Measurements from ENCODE around the gene PDCD4.

The PDCD4 gene

GRCh38 chr10:110840225-110840922 lies 31.4 kb upstream of the PDCD4 start:
- ChIA-PET POLR2A (no interaction called here), CTCF (no interaction called here)

DNA sequence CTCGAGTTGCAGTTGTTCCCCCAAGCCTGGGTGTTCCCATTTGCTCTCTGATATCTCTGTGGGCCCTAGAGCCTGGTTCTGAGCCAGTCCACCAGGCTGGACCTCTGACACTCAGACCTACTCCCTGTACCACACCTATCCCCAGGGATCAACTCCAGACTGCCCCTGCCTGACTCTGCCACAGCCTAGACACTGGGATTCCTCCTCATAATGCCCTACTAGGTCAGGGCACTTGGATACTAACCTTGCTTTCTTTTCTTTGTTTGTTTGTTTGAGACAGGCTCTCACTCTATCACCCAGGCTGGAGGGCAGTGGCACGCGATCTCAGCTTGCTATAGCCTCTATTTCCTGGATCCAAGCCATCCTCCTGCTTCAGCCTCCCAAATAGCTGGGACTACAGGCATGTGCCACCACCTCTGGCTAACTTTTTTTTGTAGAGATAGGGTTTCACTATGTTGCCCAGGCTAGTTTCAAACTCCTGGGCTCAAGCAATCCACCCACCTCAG lies 30.8 kb upstream of the PDCD4 start:
- POLR2A ChIA-PET: no interaction called here
- DNase-seq (ENCODE audit: extremely low spot score): no peak

More at GRCh38 chr10:110840225-110840922, 31.4 kb upstream of the PDCD4 start:
- DNase-seq (ENCODE audit: extremely low spot score): no peak
- no peak for TF ChIP-seq LEF1 (IDR thresholded peaks at IDR 0.05; ENCODE audit: borderline replicate concordance)
- no peak for TF ChIP-seq FOXK2 (IDR thresholded peaks at IDR 0.05)
- TF ChIP-seq ZNF384 (IDR thresholded peaks at IDR 0.05): no peak
- TF ChIP-seq BHLHE40 (IDR thresholded peaks at IDR 0.05; ENCODE audit: borderline replicate concordance): no peak
- no peak for TF ChIP-seq TARDBP (IDR thresholded peaks at IDR 0.05)
- TF ChIP-seq HDGF (IDR thresholded peaks at IDR 0.05; ENCODE audit: borderline replicate concordance): no peak
- no peak for TF ChIP-seq SP1 (IDR thresholded peaks at IDR 0.05)
- TF ChIP-seq ARNT (IDR thresholded peaks at IDR 0.05): no peak
- TF ChIP-seq SUZ12 (IDR thresholded peaks at IDR 0.05): no peak
- TF ChIP-seq FOXM1 (IDR thresholded peaks at IDR 0.05; ENCODE audit: borderline replicate concordance): no peak
- no peak for TF ChIP-seq NFRKB (IDR thresholded peaks at IDR 0.05)
- TF ChIP-seq FOXA1 (IDR thresholded peaks at IDR 0.05): no peak
- TF ChIP-seq ELF4 (IDR thresholded peaks at IDR 0.05): no peak
- no peak for TF ChIP-seq PKNOX1 (IDR thresholded peaks at IDR 0.05)
- TF ChIP-seq L3MBTL2 (conservative IDR thresholded peaks at IDR 0.05): no peak
- TF ChIP-seq CTBP1 (IDR thresholded peaks at IDR 0.05; ENCODE audit: borderline replicate concordance): no peak

DNA sequence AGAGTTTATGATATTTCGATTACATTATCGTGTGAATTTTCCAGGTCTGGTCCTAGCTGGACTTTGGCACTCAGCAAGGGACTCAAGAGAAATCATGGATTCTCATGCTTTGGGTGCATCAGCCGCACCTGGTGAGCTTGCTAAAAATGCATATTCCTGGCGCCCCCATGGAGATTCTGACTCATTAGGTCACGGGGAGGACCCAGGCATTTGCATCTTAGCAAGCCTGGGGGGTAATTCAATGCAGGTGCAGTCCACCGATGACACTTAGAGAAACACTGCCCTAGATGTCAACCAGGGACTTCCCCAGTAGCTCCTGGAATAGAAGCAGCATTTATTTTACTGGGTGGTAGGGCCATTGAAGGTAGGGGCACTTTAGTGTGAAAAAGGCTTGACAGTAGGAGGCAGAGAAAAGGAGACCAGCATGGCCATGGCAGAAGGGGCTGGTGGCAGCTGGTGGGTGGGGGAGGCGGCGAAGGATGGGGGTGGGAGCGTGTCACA lies 29.9 kb upstream of the PDCD4 start:
- POLR2A ChIA-PET: no interaction called here
- TF ChIP-seq SP1 (IDR thresholded peaks at IDR 0.05) (no peak), PKNOX1 (IDR thresholded peaks at IDR 0.05) (no peak), FOXA1 (IDR thresholded peaks at IDR 0.05) (no peak), ZNF384 (IDR thresholded peaks at IDR 0.05) (no peak), CTBP1 (IDR thresholded peaks at IDR 0.05; ENCODE audit: borderline replicate concordance) (no peak), LEF1 (IDR thresholded peaks at IDR 0.05; ENCODE audit: borderline replicate concordance) (no peak), ARNT (IDR thresholded peaks at IDR 0.05) (no peak), TARDBP (IDR thresholded peaks at IDR 0.05) (no peak), FOXK2 (IDR thresholded peaks at IDR 0.05) (no peak), SUZ12 (IDR thresholded peaks at IDR 0.05) (no peak)
- no peak for DNase-seq (ENCODE audit: extremely low spot score)
- CTCF ChIA-PET: interaction anchor here (0.6 kb wide), 1 partner anchor 21 kb away, joined by 3 read pairs; no protein-coding TSS in a partner anchor

More for the DNA sequence above, 30.8 kb upstream of the PDCD4 start:
- CTCF ChIA-PET: no interaction called here
- no peak for TF ChIP-seq L3MBTL2 (conservative IDR thresholded peaks at IDR 0.05)
- TF ChIP-seq NFRKB (IDR thresholded peaks at IDR 0.05): no peak
- no peak for TF ChIP-seq ARNT (IDR thresholded peaks at IDR 0.05)
- no peak for TF ChIP-seq SP1 (IDR thresholded peaks at IDR 0.05)
- TF ChIP-seq FOXM1 (IDR thresholded peaks at IDR 0.05; ENCODE audit: borderline replicate concordance): no peak

- DNase-seq (ENCODE audit: extremely low spot score): no peak
- TF ChIP-seq L3MBTL2 (conservative IDR thresholded peaks at IDR 0.05) (no peak), SUZ12 (IDR thresholded peaks at IDR 0.05) (no peak), BHLHE40 (IDR thresholded peaks at IDR 0.05; ENCODE audit: borderline replicate concordance) (no peak), FOXA1 (IDR thresholded peaks at IDR 0.05) (no peak), ARNT (IDR thresholded peaks at IDR 0.05) (no peak), CTBP1 (IDR thresholded peaks at IDR 0.05; ENCODE audit: borderline replicate concordance) (no peak), HDGF (IDR thresholded peaks at IDR 0.05; ENCODE audit: borderline replicate concordance) (no peak), FOXM1 (IDR thresholded peaks at IDR 0.05; ENCODE audit: borderline replicate concordance) (no peak), ZNF384 (IDR thresholded peaks at IDR 0.05) (no peak), ELF4 (IDR thresholded peaks at IDR 0.05) (no peak), LEF1 (IDR thresholded peaks at IDR 0.05; ENCODE audit: borderline replicate concordance) (no peak), PKNOX1 (IDR thresholded peaks at IDR 0.05) (no peak), NFRKB (IDR thresholded peaks at IDR 0.05) (no peak)
- CTCF ChIA-PET: interaction anchor here (0.6 to 1.0 kb wide), 2 partner anchors 22 to 23 kb away, joined by 3 to 8 read pairs; no protein-coding TSS in a partner anchor
- POLR2A ChIA-PET: interaction anchor here (1.2 kb wide), 1 partner anchor 29 kb away, joined by 4 read pairs; no protein-coding TSS in a partner anchor
Observed at GRCh38 chr10:110842326-110842904, 29.3 kb upstream of the PDCD4 start.

- POLR2A ChIA-PET: interaction anchor here (1.2 kb wide), 1 partner anchor 28 kb away, joined by 4 read pairs; no protein-coding TSS in a partner anchor
- no peak for DNase-seq (ENCODE audit: extremely low spot score)
- TF ChIP-seq BHLHE40 (IDR thresholded peaks at IDR 0.05; ENCODE audit: borderline replicate concordance) (no peak), LEF1 (IDR thresholded peaks at IDR 0.05; ENCODE audit: borderline replicate concordance) (no peak), HDGF (IDR thresholded peaks at IDR 0.05; ENCODE audit: borderline replicate concordance) (no peak), NFRKB (IDR thresholded peaks at IDR 0.05) (no peak)
- CTCF ChIA-PET: interaction anchor here (1.0 kb wide), 1 partner anchor 23 kb away, joined by 8 read pairs; no protein-coding TSS in a partner anchor
Observed at GRCh38 chr10:110843031-110843430, 28.7 kb upstream of the PDCD4 start.

Measured in HEK293T (cell line).